ENCODE results near the gene BCAM. TPM values are rescaled to one million over a fixed set of nuclear protein-coding genes. Genes with fewer than 3 reads are reported as not detected.

Gene BCAM
- total and polyA plus RNA-seq, 2 donors (not counting 3 experiments of a cell fraction or from before 2014, with no cell fraction given) = 23.9 to 28.5 TPM

GRCh38 chr19:44811122-44811419 is 2.2 kb downstream of the BCAM start:
- Histone ChIP-seq H3K4me3 (replicated peaks in 1 of 3; ENCODE audit: insufficient read depth in 1 of 3, low read depth in 1 of 3, low read length in 3 of 3) (no peak overlapping the region), H4K20me1 (replicated peaks; ENCODE audit: control insufficient read depth, extremely low read depth, insufficient read depth, low read length) (no peaks in the 10 kb centered on the region), H3K36me3 (ENCODE audit: control insufficient read depth in 2 of 2, extremely low read depth in 1 of 2, insufficient read depth in 2 of 2, low read length in 2 of 2) (peaks cover 2 to 5% of the 10 kb centered on the region in 2 experiments), H3K4me1 (ENCODE audit: control insufficient read depth, extremely low read depth, insufficient read depth, low read length) (peaks cover 16% of the 10 kb centered on the region), H3K4me2 (ENCODE audit: insufficient read depth, low read length) (no peak overlapping the region), H3K79me2 (ENCODE audit: control insufficient read depth, insufficient read depth, low read length) (no peaks in the 10 kb centered on the region), H3K9me3 (replicated peaks; ENCODE audit: control insufficient read depth, insufficient read depth, low read length) (no peaks in the 10 kb centered on the region), H3K9ac (replicated peaks; ENCODE audit: extremely low read depth, insufficient read depth, low read length) (no peak overlapping the region), H3K9me1 (replicated peaks; ENCODE audit: control insufficient read depth, extremely low read depth, insufficient read depth, low read length) (no peaks in the 10 kb centered on the region), H2AFZ (ENCODE audit: low read depth, low read length) (no peak overlapping the region), H3K27me3 (ENCODE audit: control insufficient read depth in 2 of 2, insufficient read depth in 2 of 2, low read length in 2 of 2) (no peaks in the 10 kb centered on the region), H3K27ac (ENCODE audit: insufficient read depth, low read depth, low read length) (no peak overlapping the region)
- no peak for TF ChIP-seq POLR2A (IDR thresholded peaks at IDR 0.05; ENCODE audit: low read depth, low read length)
- no peak for TF ChIP-seq JUN (IDR thresholded peaks at IDR 0.05; ENCODE audit: borderline replicate concordance, insufficient read depth, insufficient read length, low read depth)
- TF ChIP-seq EZH2 (IDR thresholded peaks at IDR 0.05; ENCODE audit: borderline replicate concordance, low read depth, low read length, severe bottlenecking) = no peak
- TF ChIP-seq GATA2 (IDR thresholded peaks at IDR 0.05; ENCODE audit: insufficient read depth, insufficient read length, low read depth, low read length) = no peak
- TF ChIP-seq MAX (IDR thresholded peaks at IDR 0.05; ENCODE audit: insufficient read depth, insufficient read length) = no peak
- no peak for TF ChIP-seq POLR2AphosphoS5 (IDR thresholded peaks at IDR 0.05; ENCODE audit: insufficient read depth, low read depth, low read length)
- no peak for TF ChIP-seq MYC (IDR thresholded peaks at IDR 0.05; ENCODE audit: low read depth, low read length)
- TF ChIP-seq CTCF (IDR thresholded peaks at IDR 0.05; ENCODE audit: extremely low read depth in 1 of 2, insufficient read depth in 1 of 2, low read depth in 1 of 2, low read length in 2 of 2) = no peak
- TF ChIP-seq FOS (IDR thresholded peaks at IDR 0.05; ENCODE audit: borderline replicate concordance, insufficient read depth, low read length) = no peak
- POLR2A ChIA-PET = no interaction called here
- CTCF ChIA-PET = no interaction called here
- FAIRE-seq (no peak), DNase-seq (ENCODE audit: low read depth, low spot score) (no peak)
- intact Hi-C loops (cut with micrococcal nuclease) (no loop called here), dilution Hi-C loops (cut with MboI; ENCODE audit: extremely low pct_ligation_motif_present, low sequenced_read_pairs) (no loop called here)
- BruUV-seq (replicated peaks) = no TSS peak

Data from endothelial cell of umbilical vein (primary cell).